ENCODE data around the gene SNAPIN.

DNA sequence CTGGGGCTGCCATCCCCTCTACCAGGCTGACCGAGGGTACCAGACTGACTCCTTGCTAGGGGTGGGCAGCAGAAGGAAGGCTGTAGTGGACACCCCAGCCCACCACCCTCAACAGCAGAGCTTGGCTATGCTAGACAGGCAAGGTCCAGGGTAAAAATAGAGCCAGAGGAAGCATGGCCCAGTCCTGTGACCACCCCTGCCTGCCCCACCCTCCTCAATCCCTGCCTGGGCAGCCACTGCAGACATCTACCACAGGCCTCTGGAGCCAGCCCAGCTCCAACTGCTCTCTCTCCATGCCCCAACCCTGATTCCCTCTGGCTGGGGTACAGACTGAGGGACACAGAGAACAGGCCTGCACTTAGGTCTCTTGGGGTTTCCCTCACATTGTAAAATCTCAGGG is 28.5 kb upstream of the SNAPIN start:
- TF ChIP-seq, protein P1, sequence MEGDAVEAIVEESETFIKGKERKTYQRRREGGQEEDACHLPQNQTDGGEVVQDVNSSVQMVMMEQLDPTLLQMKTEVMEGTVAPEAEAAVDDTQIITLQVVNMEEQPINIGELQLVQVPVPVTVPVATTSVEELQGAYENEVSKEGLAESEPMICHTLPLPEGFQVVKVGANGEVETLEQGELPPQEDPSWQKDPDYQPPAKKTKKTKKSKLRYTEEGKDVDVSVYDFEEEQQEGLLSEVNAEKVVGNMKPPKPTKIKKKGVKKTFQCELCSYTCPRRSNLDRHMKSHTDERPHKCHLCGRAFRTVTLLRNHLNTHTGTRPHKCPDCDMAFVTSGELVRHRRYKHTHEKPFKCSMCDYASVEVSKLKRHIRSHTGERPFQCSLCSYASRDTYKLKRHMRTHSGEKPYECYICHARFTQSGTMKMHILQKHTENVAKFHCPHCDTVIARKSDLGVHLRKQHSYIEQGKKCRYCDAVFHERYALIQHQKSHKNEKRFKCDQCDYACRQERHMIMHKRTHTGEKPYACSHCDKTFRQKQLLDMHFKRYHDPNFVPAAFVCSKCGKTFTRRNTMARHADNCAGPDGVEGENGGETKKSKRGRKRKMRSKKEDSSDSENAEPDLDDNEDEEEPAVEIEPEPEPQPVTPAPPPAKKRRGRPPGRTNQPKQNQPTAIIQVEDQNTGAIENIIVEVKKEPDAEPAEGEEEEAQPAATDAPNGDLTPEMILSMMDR (IDR thresholded peaks at IDR 0.05; ENCODE audit: low read length), result no peak
- no peak for TF ChIP-seq EZH2phosphoT487 (IDR thresholded peaks at IDR 0.05; ENCODE audit: low read length)
- no peak for TF ChIP-seq EZH2 (optimal IDR thresholded peaks at IDR 0.05; ENCODE audit: low read depth, low read length)

Data from MM.1S (cell line).